ENCODE data around the gene EXOC3L4.
A peak's percentile ranks its signal among the peaks of the same experiment; 100 is the strongest.
"Not testable (repeated sequence)": the region's sequence is repeated elsewhere in the genome, so short reads cannot be mapped to it uniquely, and the experiment has no call there.

Gene EXOC3L4

DNA sequence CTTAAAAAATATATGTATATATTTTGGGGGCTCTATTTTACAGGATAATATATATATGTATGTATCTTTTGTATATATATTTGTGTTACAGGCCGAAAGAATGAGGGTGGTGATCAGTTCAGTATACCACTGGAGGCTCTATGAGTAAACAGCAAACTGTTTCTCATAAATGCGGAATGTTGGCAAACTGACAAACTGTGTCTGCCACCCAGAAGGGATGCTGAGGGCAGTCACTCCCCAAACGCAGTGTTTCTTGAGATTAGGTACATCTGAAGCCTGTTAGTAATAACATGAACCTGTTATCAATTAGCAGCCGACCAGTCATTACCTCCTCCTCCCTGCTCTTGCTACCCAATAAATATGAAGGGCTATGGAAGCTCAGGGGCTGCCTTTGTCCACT, 49.6 kb downstream of the EXOC3L4 start:
- TF ChIP-seq CTCF (IDR thresholded peaks at IDR 0.05; ENCODE audit: insufficient read depth, low read depth, low read length, missing control alignments): no peak
- no peak overlapping the region for H3K4me3 ChIP-seq (ENCODE audit: low read length)
- peak; percentile 70 for DNase-seq (ENCODE audit: low read depth)

DNA sequence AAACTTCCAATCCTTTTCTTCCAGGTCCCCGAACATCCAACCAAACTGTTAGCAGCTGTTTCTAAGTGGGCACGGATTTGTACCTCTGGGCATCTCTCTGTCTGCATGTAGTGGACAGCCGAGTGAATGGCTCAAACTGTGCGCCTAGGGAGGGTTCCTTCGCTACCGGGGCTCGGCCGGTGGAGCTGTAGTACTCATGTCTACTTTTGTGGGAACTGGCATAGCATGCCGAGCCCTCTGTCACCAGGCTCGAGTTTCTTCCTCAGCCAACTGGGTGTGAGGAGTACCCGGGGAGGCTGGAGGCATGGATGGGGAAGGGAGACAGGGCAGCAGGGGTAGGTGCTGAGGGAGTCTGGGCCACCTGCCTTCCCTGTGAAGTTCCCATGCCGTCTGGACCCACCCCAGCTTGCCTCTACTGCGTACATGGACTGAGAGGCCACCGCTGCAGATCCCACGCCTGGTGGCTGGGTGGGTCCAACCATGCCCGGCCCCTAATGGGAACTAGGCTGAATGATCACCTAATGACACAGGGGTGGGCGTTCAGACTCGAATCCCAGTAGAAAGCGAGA, 51.7 kb downstream of the EXOC3L4 start:
- DNase-seq (ENCODE audit: low read depth): no peak
- no peak for TF ChIP-seq CTCF (IDR thresholded peaks at IDR 0.05; ENCODE audit: insufficient read depth, low read depth, low read length, missing control alignments)
- no peak overlapping the region for H3K4me3 ChIP-seq (ENCODE audit: low read length)

DNA sequence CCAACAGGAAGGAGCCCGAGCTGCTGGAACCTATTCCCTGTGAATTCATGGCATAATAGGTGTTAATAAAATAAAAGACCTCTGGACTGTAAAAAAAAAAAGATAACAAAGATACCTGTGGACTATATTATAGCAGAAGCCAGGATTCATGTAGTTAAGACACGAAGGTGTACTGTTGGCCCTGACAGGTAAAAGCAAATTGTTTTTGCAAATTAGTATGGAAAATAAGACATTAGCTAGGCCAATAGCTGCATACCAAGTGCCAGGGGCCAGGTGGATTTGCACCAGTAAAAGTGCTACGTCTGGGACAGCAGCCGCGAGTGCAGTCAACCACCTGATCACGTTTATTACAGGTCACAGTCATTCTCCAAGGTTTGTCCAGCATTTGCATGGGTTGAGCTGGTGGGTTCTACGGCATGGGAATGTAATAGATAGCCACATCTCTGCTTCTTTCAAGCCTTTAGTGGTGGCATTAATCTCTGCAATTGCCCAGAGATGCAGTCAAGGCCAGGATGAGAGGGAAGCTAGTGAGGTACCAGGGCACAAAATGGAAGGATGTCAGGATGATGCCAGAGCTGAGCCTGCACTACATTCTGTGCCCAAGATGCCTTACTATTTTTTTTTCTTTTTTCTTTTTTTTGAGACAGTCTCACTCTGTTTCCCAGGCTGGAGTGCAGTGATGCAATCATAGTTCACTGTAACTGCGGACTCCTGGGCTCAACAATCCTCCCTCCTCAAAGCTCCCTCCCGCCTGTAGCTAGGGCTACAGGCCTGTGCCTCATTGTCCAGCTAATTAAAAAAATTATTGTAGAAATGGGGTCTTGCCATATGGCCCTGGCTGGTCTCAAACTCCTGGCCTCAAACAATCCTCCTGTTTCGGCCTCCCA, 55.1 kb downstream of the EXOC3L4 start:
- DNase-seq (ENCODE audit: low read depth): no peak
- no peak overlapping the region for H3K4me3 ChIP-seq (ENCODE audit: low read length)
- no peak for TF ChIP-seq CTCF (IDR thresholded peaks at IDR 0.05; ENCODE audit: insufficient read depth, low read depth, low read length, missing control alignments)

DNA sequence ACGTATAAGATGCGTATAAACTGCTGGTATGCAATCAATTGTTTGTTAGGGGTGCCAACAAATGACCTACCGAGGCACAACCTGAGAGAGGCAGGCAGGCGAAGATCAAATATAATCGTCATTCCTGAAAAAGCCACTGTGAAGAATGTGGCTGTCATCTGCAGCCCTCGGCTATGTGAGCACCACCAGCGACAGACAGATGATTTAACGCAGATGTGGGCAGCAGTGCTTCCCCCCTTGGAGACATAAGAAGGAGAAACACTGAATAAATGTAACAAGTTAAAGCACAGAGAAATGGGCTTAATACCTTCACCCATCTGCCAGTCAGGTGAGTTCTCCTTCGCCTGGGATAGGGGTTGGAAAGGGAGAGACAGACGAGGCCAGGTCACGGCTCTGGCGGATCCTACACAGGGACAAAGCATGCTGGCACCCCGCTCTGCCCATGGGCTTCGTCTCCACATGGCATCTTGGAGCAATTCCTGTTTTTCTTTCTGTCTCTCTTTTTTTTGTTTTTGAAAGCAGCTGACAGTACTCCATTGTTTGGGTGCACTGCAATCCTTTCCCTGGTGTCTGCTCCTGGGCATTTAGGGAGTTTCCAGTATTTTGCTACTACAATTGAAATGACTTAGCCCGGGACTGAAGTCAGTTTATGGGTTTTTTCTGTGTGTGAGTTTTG, 56.9 kb downstream of the EXOC3L4 start:
- no peak for TF ChIP-seq CTCF (IDR thresholded peaks at IDR 0.05; ENCODE audit: insufficient read depth, low read depth, low read length, missing control alignments)
- no peak for DNase-seq (ENCODE audit: low read depth)
- H3K4me3 ChIP-seq (ENCODE audit: low read length): no peak overlapping the region

- no peak for TF ChIP-seq CTCF (IDR thresholded peaks at IDR 0.05; ENCODE audit: insufficient read depth, low read depth, low read length, missing control alignments)
- H3K4me3 ChIP-seq (ENCODE audit: low read length): no peak overlapping the region
- DNase-seq (ENCODE audit: low read depth): no peak
Measured at GRCh38 chr14:103155010-103155409, 60.5 kb downstream of the EXOC3L4 start.

- not testable (repeated sequence) for H3K4me3 ChIP-seq (ENCODE audit: low read length); DNase-seq (ENCODE audit: low read depth)
Measured at GRCh38 chr14:103155416-103155815, 60.9 kb downstream of the EXOC3L4 start.

DNA sequence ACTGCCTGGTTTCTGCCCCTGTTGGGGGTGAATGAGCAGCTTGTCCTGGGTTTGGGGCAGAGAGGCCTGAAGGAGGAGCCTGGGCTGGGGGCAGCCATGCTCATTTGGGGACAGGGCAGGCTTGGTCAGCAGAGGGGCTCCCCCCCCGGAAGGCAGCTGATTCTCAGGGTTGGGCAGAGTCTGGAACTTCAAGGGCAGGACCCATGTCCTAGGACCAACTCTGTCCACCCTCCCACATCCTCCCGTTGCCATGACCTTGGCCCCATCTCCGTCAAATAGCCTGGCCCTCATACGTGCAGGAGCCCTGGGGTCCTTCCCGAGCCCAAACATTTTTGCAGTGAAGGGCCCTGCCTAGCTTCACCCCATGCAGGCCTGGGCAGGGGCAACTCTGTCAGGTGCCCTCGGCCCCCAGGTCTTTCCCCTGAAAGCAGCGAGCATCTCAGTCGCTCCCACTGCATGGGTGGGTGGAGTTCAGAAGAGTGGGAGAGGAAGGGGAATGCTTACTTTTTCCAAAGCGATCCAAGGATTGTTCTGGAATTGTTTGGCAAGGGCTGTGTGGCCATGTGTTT, 61.4 kb downstream of the EXOC3L4 start:
- DNase-seq (ENCODE audit: low read depth): no peak
- no peak for TF ChIP-seq CTCF (IDR thresholded peaks at IDR 0.05; ENCODE audit: insufficient read depth, low read depth, low read length, missing control alignments)

More for the DNA sequence above, 61.4 kb downstream of the EXOC3L4 start:
- no peak overlapping the region for H3K4me3 ChIP-seq (ENCODE audit: low read length)
